HG02973 (cell line): Measurements from ENCODE around the gene CATSPERE.

Source experiments
- ATAC-seq: cut with Tn5 transposase; IDR thresholded peaks from one replicate; pipeline ENCODE4 v1.9.1; 2021; ENCODE audit warnings: moderate library complexity; ENCODE audit not compliant: unreplicated experiment

CATSPERE gene, protein sequence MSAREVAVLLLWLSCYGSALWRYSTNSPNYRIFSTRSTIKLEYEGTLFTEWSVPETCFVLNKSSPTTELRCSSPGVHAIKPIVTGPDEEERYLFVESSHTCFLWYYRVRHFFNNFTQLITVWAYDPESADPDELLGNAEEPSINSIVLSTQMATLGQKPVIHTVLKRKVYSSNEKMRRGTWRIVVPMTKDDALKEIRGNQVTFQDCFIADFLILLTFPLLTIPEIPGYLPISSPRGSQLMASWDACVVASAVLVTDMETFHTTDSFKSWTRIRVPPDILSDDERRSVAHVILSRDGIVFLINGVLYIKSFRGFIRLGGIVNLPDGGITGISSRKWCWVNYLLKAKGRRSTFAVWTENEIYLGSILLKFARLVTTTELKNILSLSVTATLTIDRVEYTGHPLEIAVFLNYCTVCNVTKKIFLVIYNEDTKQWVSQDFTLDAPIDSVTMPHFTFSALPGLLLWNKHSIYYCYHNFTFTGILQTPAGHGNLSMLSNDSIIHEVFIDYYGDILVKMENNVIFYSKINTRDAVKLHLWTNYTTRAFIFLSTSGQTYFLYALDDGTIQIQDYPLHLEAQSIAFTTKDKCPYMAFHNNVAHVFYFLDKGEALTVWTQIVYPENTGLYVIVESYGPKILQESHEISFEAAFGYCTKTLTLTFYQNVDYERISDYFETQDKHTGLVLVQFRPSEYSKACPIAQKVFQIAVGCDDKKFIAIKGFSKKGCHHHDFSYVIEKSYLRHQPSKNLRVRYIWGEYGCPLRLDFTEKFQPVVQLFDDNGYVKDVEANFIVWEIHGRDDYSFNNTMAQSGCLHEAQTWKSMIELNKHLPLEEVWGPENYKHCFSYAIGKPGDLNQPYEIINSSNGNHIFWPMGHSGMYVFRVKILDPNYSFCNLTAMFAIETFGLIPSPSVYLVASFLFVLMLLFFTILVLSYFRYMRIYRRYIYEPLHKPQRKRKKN

DNA sequence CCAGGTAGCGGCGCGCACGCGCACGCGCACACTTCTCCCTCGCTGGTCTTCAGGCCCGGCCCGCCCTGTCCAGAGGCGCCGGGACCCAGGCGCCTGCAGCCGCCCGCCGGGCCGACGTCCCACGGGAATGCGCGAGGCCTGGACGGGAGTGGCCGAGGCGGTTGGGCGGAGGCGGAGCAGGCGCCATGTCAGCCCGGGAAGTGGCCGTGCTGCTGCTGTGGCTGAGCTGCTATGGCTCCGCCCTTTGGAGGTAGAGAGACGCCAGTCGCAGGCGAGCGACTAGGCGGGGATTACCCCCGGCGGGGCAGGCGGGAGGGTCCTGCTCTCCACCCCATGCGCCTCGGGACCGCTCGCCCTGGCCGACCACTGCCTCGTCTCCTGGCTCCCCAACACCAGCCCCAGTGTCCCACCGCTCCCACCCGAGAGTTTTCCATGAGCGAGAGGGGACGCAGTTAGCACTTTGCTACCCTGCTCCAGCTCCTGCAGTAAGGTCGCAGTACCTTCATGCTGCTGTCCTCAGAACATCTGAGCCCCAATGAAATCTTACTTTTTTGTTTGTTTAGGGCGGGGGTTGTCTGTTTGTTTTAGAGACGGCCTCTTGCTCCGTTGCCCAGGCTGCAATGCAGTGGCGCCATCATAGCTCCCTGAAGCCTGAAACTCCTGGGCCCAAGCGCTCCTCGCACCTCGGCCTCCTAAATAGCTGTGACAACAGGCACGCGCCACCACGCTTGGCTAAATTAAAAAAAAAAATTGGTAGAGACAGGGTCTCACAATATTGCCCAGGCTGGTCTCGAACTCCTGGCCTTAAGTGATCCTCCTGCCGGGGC, at the start of gene CATSPERE:
TSS of gene CATSPERE (plus strand) at position 29 of the 827 bp plus-strand sequence. CDS start at position 186, 157 bp downstream.
- peak; percentile 99 for ATAC-seq

DNA sequence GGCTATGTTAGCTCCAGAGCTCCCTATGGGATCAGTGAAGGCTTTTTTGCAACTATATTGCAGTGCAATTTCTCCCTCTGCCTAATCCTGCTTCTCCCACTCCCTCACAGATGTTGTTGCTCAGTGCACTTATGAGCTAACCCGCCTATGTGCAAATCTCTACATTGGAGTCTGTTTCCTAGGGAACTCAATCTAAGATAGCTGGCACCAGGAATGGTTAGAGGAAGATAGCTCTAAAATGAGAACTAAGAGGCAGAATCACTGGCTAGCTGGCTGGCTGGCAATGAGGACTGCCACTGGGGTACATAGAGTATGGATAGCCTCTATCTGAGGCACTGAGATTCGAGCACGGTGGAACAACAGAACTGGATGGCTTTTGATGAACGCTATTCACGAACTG, 48.9 kb upstream of the CATSPERE start:
- ATAC-seq = no peak

DNA sequence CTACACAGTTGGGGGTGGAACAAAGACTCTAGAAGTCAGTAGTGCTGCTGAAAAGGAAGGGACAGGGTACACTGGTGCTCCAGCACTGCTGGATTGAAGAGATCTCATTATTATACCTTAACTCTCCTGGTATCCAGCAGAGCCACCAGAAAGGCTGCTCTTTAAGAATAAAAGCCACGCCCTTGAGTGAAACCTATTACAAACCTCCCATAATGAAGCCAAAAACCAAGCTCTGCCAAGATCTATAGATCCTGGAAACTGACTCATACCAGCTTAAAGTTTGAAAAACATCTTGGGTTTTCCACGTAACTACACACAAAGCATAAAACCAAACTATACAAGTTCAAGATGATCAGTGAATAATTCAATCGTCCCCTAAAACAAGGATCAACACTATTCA, 47.3 kb upstream of the CATSPERE start:
- no peak for ATAC-seq

DNA sequence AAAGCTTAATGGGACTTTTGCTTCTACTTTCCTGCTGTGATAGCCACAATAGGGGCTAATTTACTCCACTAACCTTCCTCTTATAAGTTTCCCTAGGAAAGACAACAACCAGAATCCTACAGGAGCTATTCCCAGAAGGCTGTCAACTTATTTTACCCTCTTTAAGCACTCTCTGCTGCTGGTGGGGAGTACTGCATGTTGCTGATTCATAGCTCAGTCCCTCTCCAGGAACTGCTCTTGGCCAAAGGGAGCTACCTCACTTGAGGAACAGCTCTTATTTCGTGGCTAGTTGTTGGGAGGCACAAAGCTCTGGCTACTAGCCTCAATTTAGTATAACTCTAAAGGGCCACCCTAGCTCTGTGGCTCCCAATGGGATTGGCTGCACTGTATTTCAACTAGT, 46.5 kb upstream of the CATSPERE start:
- no peak for ATAC-seq

DNA sequence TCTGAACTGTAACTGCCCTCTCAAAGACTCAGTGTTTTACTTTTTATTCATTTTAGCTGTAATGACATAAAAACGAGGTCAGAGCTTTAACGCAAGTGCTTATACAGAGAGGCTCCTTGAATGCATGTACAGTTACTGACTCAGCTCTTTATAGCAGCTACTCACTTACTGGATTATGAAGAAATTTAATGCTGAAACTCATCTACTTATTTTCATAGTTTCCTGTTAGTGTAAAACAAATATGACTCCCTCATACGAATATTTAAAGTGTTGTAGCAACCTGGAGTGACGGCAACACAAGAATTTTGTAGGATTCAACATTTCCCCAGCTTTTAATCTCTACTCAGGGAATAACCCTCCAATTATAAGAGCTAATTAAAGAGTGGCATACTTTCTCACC, 42.0 kb upstream of the CATSPERE start:
- no peak for ATAC-seq

DNA sequence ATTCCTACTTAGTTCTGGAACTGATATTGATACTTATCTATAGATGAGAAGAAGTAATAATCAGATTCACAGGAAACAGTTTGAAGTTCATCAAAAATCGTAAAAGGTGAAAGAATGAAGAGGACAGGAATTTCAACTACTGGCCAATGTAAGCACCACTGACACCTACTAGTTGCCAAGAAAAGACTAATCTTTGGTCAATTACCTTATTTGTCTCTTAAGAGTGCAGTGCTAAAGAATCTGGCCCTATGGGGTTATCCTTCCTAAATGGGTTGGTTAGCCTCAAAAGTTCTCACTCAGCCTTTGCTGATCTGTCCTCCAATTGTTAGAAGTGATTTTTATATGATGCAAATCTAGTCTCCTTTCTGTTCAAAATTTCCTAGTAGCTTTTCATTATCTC, 38.9 kb upstream of the CATSPERE start:
- no peak for ATAC-seq

DNA sequence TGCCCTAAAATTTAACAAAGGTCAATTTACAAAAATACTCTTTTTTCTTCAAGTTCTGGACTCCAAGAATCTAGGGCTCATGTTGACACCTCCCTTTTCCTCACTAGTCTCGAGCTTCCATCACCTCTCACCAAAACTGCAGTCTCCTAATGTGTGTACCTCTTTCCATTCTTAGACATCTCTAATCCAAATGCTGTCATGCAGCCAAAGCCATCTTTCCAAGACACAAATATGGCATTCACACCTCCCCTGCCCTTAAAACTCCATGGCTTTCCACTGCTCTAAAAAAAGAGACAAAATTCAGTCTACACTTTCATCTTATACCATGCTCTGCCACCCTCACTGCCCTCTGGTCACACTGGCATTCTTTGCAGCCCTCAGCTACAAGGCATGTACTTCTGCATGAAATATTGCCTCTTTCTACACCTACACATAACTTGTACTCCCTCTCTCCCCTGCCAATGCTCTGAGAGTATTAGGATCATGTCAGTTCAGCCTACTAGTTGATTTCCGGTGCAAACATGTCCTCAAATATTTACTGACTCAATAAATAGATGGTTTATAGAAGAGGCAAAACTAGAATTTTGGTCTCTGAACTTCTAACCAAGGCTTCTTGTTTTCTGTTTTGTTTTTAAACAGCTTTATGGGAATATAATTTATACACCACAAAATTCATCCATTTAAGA, 36.3 kb upstream of the CATSPERE start:
- no peak for ATAC-seq

DNA sequence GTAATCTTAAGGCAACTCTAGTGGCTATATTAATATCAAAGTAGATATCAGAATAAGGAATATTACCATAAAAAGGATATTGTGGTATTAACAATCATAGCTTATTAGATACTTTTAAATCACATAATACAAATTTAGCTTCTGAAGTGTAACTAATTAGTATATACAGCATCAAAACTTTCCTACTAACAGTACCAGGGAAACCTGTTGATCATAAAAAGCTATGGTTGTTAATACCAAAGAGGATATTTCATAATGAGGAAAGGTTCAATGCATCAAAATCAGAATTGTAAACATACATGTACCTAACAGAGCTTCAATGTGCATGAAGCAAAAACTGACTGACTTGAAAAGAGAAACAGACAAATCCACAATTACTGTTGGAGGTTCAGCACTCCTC, 33.4 kb upstream of the CATSPERE start:
- ATAC-seq = no peak

DNA sequence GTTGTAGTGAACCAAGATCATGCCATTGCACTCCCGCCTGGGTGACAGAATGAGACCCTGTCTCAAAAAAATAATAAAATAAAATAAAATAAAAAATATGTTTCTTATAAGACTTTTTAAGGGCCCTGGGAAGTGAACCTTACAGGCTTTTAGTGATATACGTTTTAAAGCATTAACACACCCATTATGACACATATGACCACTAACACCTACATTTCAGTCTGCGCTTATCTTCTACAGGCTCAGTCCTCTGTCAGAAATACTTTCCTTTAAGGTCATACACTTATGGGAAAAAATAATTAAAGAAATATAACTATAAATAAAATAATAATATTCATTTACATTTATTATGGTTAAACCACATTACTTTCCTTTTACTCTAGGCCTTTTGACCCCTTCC, 31.3 kb upstream of the CATSPERE start:
- no peak for ATAC-seq

DNA sequence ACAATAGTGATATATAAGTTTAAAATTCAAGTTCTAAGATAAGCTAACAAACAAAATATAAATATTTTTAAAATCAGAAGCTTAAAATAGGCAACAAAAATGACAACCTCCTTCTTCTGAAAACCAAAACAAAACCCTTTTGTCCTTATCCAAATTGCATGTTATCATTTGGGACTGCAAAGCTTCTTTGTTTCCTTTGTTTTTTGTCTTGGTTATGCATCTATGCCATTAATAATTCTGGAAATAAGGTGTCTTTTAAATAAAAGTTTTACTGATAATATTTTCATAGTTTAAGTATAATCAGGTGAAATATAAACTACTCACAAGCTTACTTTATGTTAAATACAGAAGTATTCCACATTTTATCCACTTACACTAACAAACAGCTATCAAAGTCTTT, 29.9 kb upstream of the CATSPERE start:
- no peak for ATAC-seq

DNA sequence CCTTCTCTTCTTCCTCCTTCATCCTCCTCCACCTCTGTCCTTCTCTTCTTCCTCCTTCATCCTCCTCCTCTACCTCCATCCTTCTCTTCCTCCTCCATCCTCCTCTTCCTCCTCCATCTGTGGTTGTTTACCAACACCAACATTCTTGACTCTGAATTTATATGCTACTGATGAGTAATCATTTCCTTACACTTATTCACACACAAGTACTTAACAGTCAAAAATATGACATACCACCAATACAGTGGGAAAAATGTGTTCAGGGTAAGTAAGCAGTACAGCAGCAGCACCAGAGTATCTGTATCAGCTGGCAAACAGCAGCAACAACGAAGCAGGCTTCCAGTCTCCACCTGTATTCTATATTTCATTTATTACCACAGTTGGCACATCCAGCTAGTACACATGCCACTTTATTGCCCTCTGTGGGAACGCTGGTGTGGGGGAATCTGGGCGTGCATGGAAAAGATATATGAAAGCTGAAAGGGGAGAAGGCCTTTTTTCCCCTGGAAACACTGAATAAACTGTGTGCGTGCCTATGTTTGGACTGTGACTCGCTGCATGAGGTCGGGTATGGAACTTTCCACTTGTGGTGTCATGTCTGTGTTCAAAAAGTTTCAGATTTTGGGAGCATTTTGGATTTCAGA, 25.4 kb upstream of the CATSPERE start:
- ATAC-seq = no peak

DNA sequence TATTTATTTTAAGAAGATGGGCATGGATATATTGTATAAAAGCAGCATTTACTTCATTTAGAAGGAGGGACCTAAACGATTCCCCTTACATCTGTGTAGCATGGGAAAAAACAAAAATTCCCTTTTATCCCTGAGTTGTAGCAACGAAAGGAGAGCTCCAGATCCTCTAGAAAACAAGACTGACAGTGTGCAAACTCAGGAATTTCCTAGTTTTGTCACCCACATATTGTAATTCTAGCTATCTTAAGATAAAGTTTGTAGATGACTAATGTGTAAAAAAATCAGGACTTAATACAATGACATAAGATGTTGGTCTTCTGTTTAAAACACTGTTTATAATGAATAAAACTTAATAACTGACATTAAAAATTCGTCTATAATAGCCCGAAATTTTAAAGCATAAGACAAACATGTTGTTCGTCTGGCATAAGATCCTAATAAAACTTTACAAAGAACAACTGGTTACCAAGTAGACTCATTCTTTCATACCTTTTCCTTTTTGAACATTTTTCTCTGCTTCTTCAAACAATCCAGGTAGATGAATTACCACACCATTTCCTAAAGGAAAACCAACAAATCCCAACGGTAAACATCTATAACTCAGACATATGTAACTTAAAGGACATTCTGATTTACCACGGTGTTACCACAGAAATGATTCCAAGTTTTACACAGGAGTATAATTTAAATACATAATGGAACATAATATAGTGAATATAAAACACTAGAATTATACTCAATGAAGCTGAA, 24.6 kb upstream of the CATSPERE start:
- ATAC-seq = no peak

DNA sequence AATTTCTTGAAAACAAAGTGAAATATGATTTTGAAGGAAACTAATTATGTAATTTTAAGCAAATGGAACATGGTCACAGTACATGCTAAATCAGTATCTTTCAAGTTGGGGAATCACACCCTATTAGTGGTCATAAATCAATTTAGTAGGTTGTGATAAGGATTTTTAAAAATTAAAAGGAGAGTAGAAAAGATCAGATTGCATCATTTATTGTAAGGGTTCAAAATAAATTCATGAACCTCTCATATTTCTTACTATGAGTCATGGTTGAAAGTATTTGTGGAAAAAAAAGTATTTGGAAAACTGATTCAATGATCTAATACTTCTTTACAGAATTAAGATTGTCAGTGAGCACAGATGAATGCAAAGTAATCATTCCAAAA, 24.0 kb upstream of the CATSPERE start:
- ATAC-seq = no peak

DNA sequence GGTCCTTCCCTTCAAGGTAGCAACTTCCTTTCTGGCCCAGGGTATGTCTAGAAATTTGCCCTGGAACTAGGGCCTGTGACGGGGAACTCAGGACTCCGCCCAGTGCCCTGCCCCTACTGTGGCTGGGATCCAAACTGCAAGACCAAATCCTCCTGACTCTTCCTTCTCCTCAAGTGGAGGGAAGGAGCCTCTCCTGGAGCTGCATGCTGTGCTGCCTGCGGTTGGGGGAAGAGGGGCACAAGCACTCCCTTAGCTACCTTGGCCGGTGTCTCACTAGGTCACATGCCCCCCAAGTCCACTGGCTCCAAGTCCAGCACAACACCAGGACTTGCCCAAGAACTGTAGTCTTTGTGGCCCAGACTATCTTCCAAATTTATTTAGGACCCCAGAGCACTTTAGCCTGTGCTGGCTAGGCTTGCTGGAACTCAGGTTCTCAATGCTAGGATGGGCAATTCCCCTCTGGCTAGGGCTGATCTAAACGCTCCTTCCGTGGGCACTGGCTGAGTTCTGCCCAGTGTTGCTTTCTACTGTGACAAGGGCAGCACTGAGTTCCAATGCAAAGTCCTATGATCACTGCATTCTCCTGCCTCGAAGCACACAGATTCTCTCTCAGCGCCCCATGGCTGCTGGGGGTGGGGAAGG, 21.6 kb upstream of the CATSPERE start:
- ATAC-seq = no peak

DNA sequence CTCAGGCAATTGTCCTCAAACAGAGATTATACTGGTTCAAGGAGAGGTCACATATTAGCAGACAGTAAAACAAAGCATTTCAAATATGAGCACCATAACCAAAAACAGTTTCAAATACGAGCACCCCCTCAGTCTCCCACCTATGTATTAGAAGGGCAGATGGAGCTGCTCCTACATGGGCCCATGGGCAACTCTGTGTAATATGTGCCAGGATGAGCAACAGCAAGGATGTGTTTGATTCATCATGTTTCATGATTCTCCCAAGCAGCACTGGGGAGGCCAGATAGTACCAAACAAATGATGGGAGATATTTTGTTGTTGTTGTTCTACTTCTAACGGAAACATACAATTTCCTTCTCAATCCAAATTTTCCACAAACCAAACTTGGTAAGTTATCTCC, 18.2 kb upstream of the CATSPERE start:
- no peak for ATAC-seq

DNA sequence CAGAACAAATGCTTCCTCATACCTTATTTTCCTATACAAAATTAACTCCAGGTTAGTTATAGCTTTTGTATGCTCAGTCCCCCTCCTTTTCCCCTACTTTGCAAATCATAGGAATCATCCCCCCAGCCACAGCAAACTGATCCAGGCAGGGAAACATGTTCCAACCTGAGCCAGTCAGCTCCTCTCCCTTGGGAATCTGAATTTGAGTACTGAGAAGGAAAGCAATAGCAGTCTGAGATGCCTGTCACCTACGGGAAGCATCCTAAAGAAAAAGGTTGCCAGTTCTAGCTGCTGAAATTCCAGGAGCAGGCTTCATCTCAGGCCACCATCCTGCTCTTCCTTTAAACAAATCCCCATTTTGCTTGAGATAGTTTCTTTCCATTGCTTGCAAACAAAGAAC, 16.2 kb upstream of the CATSPERE start:
- ATAC-seq = no peak

DNA sequence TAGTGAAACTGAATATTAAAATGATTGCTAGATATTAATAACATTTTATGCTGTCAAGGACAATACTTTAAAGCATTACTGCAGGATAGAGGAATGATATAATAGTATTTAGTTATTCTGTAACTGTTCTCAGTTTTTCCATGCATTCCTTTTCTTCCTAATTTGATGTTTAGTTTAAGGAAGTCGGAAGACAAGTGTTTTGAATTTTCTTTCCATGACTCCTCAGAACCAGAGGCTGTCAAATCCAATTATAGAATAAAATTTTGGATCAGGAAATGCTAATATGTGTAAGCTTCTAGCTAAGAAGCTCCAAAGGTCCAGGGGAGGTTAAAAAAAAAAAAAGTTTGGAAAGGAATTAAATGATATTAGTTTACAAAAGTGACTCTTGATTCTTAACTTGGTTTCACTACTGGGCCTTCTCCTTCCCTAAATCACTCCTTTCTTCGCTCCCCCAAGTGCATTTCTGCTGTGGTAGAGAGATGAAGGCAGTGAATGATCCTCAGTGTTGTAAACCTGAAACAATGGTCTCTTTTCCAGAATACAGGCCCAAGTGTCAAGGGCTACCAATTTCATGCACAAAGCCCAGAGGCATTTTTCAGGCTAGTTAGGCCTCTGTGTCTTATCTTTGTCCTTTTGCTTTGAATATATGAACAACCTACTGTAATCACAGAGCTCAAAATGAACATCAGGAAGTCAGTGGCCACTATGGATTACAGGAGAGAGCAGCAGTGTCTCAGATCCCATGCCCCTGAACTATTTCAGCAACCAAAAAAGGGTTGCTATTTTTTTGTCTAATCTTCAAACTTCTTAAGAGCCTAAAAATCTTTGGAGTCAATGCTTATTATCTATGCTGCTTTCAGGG, 15.5 kb upstream of the CATSPERE start:
- no peak for ATAC-seq

DNA sequence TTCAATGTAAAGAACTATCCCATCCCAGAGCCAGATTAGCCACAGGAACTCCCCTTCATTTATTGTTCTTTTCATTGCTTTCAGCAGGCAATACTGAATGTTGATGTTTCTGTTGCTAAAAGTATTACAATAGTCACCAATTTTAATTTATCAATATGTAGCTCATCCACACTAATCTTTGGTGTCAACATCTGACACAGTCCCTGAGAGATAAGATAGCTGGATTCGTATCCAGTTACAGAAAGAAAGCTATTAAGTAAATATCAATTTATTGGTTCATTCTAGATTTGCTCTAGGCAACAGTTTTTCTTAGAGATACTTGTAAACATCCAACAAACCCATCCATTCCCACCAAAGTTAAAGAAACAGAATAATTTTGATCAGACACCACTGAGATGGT, 14.0 kb upstream of the CATSPERE start:
- ATAC-seq = no peak
